ENCODE results near the gene APOA5.
"Not testable (repeated sequence)": the region's sequence is repeated elsewhere in the genome, so short reads cannot be mapped to it uniquely, and the experiment has no call there.

APOA5 gene

DNA sequence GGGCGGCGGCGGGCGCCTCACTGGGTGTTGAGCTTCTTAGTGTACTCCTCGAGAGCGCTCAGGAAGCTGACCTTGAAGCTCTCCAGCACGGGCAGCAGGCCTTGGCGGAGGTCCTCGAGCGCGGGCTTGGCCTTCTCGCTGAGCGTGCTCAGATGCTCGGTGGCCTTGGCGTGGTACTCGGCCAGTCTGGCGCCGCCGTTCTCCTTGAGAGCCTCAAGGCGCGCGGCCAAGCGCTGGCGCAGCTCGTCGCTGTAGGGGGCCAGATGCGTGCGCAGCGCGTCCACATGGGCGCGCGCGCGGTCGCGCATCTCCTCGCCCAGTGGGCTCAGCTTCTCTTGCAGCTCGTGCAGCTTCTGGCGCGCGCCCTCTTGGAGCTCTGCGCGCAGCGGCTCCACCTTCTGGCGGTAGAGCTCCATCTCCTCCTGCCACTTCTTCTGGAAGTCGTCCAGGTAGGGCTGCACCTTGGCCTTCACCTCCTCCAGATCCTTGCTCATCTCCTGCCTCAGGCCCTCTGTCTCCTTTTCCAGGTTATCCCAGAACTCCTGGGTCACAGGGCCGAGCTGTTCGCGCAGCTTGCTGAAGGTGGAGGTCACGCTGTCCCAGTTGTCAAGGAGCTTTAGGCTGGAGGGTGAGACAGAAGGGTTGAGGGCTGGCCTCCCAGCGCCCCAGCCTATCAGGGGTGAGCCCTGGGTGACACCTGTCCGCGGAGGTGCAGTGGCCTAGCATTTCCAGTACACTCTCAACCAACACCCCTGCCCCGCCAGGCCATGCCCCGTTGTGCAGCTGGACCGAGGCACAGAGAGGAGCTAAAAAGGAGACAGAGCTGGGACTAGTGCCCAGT is 44.3 kb upstream of the APOA5 start:
- peak overlapping the region; percentile 67 for H3K4me3 ChIP-seq (ENCODE audit: low read depth, low read length)
- DNase-seq (ENCODE audit: low read depth) = peak; percentile 96
- TF ChIP-seq, protein P1, sequence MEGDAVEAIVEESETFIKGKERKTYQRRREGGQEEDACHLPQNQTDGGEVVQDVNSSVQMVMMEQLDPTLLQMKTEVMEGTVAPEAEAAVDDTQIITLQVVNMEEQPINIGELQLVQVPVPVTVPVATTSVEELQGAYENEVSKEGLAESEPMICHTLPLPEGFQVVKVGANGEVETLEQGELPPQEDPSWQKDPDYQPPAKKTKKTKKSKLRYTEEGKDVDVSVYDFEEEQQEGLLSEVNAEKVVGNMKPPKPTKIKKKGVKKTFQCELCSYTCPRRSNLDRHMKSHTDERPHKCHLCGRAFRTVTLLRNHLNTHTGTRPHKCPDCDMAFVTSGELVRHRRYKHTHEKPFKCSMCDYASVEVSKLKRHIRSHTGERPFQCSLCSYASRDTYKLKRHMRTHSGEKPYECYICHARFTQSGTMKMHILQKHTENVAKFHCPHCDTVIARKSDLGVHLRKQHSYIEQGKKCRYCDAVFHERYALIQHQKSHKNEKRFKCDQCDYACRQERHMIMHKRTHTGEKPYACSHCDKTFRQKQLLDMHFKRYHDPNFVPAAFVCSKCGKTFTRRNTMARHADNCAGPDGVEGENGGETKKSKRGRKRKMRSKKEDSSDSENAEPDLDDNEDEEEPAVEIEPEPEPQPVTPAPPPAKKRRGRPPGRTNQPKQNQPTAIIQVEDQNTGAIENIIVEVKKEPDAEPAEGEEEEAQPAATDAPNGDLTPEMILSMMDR (IDR thresholded peaks at IDR 0.05; ENCODE audit: insufficient read depth, low read depth, low read length, missing control alignments) = peak; percentile 74

DNA sequence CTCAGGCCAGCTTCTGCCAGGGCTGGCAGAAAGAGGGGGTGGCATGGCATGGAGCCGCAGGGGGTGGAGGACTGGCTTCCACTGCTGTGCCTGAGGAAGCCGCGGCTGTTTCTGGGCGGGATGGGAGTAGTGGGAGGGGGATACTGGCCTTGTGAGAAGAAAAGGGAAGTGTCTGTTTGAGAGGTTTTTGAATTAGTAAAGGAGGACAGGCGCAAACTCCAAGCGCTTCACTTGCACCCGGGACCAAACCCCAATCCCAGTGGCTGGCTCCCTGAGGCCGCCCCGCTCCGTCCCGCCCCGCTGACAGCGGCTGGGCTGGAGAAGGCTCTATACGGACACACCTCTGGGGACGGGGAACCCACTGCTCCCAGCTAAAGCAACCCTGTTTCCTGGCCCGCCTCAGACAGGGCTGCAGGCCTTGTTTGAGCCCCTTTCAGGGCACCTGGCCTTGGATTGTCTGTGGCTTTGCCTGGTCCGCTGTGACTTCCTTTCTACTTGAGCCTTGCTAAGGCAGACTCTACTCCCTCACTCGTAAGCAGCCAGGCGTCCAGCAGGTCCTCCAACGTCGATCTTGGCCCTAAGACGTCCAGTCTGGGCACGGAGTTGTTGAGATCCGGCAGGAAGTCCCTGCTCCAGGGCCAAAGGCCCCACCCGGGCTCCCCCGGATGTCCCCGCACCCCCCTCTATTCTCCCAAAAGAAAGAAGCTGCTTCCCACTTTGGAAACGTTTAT is 43.5 kb upstream of the APOA5 start:
- DNase-seq (ENCODE audit: low read depth) = peak; percentile 28
- TF ChIP-seq, protein P1 (IDR thresholded peaks at IDR 0.05; ENCODE audit: insufficient read depth, low read depth, low read length, missing control alignments) = no peak
- H3K4me3 ChIP-seq (ENCODE audit: low read depth, low read length) = peak overlapping the region; percentile 67

DNA sequence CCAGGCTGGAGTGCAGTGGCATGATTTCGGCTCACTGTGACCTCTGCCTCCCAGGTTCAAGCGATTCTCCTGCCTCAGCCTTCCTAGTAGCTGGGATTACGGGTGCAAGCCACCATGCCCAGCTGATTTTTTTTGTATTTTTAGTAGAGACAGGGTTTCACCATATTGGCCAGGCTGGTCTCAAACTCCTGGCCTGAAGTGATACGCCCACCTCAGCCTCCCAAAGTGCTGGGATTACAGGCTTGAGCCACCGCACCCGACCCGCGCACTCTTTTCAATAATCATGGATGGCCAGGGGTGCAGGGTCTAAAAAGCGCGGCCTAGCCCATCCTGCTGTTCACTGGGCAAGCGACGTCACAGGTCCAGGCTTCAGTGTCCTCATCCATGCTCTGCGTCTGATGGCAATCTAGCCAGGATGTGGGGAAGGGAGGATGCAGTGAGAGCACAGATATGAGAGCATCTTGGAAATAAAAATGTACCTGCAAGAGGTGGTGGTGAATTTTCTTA is 42.9 kb upstream of the APOA5 start:
- not testable (repeated sequence) for DNase-seq (ENCODE audit: low read depth)

DNA sequence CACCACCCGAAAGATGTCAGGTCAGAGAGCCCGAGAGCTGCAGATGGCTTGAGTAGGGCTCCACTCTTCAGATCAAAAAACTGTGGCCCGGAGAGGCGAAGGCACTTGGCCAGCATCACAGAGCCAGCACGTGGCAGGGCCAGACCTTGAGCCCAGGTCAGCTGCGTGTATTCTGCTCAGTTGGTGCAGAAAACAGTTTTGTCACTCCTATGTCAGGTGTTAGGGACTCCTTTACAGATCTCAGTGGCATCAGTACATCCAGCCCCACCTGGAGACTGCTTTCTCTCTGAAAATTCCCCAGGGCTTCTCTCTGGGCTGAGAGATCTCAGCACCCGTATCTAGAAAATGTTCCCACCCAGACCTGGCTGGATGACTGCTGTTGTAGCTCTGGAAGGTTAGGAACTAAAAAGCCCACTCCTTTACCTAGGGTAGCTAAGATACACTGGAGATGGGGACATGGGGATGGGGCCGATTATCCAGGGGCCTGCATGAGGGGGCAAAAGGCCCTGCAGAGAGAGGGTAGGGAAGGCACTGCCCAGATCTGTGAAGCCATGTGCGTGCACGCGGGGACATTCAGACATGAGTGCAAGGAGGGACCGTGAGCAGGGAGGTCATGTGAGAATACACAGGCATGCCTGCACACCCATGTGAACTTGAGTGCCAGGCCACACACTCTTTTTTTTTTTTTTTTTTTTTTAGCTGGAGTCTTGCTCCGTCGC is 42.3 kb upstream of the APOA5 start:
- DNase-seq (ENCODE audit: low read depth) = no peak
- H3K4me3 ChIP-seq (ENCODE audit: low read depth, low read length) = no peak overlapping the region
- TF ChIP-seq, protein P1 (IDR thresholded peaks at IDR 0.05; ENCODE audit: insufficient read depth, low read depth, low read length, missing control alignments) = no peak

More for the DNA sequence above, 42.9 kb upstream of the APOA5 start:
- not testable (repeated sequence) for H3K4me3 ChIP-seq (ENCODE audit: low read depth, low read length)

DNA sequence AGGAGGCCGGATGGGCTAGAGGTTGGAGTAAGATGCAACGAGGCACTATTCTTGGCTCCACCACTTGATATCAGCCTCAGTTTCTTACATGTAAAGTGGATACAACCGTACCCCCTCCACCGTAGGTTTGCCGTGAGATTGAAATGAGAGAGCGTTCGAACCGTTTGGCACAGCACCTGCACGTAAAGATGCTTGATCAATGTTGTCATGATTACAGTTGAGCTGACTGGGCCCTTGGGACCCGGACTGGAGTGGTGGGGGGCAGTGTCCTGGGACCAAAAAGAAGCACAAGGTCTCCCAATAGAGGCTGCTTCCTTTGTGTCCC is 41.8 kb upstream of the APOA5 start:
- TF ChIP-seq, protein P1 (IDR thresholded peaks at IDR 0.05; ENCODE audit: insufficient read depth, low read depth, low read length, missing control alignments) = no peak
- no peak for DNase-seq (ENCODE audit: low read depth)
- no peak overlapping the region for H3K4me3 ChIP-seq (ENCODE audit: low read depth, low read length)

DNA sequence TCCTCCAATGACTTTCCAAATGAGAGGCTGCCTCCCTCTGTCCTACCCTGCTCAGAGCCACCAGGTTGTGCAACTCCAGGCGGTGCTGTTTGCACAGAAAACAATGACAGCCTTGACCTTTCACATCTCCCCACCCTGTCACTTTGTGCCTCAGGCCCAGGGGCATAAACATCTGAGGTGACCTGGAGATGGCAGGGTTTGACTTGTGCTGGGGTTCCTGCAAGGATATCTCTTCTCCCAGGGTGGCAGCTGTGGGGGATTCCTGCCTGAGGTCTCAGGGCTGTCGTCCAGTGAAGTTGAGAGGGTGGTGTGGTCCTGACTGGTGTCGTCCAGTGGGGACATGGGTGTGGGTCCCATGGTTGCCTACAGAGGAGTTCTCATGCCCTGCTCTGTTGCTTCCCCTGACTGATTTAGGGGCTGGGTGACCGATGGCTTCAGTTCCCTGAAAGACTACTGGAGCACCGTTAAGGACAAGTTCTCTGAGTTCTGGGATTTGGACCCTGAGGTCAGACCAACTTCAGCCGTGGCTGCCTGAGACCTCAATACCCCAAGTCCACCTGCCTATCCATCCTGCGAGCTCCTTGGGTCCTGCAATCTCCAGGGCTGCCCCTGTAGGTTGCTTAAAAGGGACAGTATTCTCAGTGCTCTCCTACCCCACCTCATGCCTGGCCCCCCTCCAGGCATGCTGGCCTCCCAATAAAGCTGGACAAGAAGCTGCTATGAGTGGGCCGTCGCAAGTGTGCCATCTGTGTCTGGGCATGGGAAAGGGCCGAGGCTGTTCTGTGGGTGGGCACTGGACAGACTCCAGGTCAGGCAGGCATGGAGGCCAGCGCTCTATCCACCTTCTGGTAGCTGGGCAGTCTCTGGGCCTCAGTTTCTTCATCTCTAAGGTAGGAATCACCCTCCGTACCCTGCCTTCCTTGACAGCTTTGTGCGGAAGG is 40.9 kb upstream of the APOA5 start:
- no peak overlapping the region for H3K4me3 ChIP-seq (ENCODE audit: low read depth, low read length)
- TF ChIP-seq, protein P1 (IDR thresholded peaks at IDR 0.05; ENCODE audit: insufficient read depth, low read depth, low read length, missing control alignments) = peak; percentile 9
- DNase-seq (ENCODE audit: low read depth) = peak; percentile 26

Measured in GM12865 (cell line).